SK-N-SH (cell line): ENCODE results near the gene MRPL23. TPM values are rescaled to one million over a fixed set of nuclear protein-coding genes. Genes with fewer than 3 reads are reported as not detected.

Source experiments
- CTCF ChIA-PET: fragments of 300-600, 350-600 bp; formaldehyde crosslinking; extraction: SDS; loops from one replicate; lab custom pipeline; 2021; lab: Yijun Ruan, JAX
- POLR2A ChIA-PET: fragments of 350-600 bp; sonication (Branson Sonifier 250); formaldehyde crosslinking; extraction: SDS; loops from one replicate; lab custom pipeline; 2020; ENCODE audit warnings: antibody characterized with exemption, inconsistent platforms; lab: Yijun Ruan, JAX
- DNase-seq: peaks from one replicate; pipeline ENCODE4 v3.0.0; 2012
- H2AFZ ChIP-seq: fragments of 200-600 bp; sonication (generic); 2 replicates; pipeline ENCODE4 v1.8.1; 2016; ENCODE audit warnings: antibody characterized with exemption, mild to moderate bottlenecking, low read depth
- H3F3A ChIP-seq: fragments of 200-600 bp; sonication (generic); replicated peaks from 2 replicates; pipeline ENCODE3; 2016; ENCODE audit warnings: antibody characterized with exemption, mild to moderate bottlenecking; ENCODE audit not compliant: insufficient read depth
- H3K27ac ChIP-seq, 2 experiments: fragments of 200-500 bp in 1 of 2; fragments of 200-600 bp in 1 of 2; sonication (Bioruptor generic) in 1 of 2; sonication (generic), shearing (Covaris generic) in 1 of 2; 2 replicates each; pipeline versions ENCODE4 v1.5.1 to v1.6.1; 2014 to 2016; ENCODE audit warnings: low read depth in 2 of 2, inconsistent platforms in 1 of 2, low read length in 1 of 2, mild to moderate bottlenecking in 1 of 2, mixed read lengths in 1 of 2
- H3K27me3 ChIP-seq: fragments of 200-600 bp; sonication (generic), shearing (Covaris generic); 2 replicates; pipeline ENCODE4 v1.6.1; 2016; ENCODE audit warnings: mixed run types; ENCODE audit not compliant: insufficient read depth
- H3K36me3 ChIP-seq, 2 experiments: fragments of 200-500 bp in 1 of 2; fragments of 200-600 bp in 1 of 2; sonication (Bioruptor generic) in 1 of 2; sonication (generic) in 1 of 2; replicated peaks in 1 of 2; 2 replicates each; pipeline versions ENCODE3 to v1.5.1; 2014 to 2016; ENCODE audit warnings: low read length in 1 of 2, mild to moderate bottlenecking in 1 of 2; ENCODE audit not compliant: insufficient read depth in 2 of 2, control insufficient read depth in 1 of 2
- H3K4me1 ChIP-seq, 2 experiments: fragments of 200-500 bp in 1 of 2; fragments of 200-600 bp in 1 of 2; sonication (Bioruptor generic) in 1 of 2; sonication (generic), shearing (Covaris generic) in 1 of 2; 2 replicates each; pipeline versions ENCODE4 v1.5.1 to v1.6.1; 2014 to 2016; ENCODE audit warnings: low read depth in 1 of 2, low read length in 1 of 2, mixed run types in 1 of 2; ENCODE audit not compliant: insufficient read depth in 2 of 2, control insufficient read depth in 1 of 2
- H3K4me2 ChIP-seq: fragments of 200-600 bp; sonication (generic), shearing (Covaris generic); 2 replicates; pipeline ENCODE4 v1.6.1; 2017; ENCODE audit warnings: mixed run types
- H3K4me3 ChIP-seq, 2 experiments: fragments of 200-500 bp in 1 of 2; fragments of 200-600 bp in 1 of 2; sonication (Bioruptor generic) in 1 of 2; sonication (generic), shearing (Covaris generic) in 1 of 2; 2 replicates each; pipeline versions ENCODE4 v1.5.1 to v1.8.1; 2014 to 2016; ENCODE audit warnings: low read depth in 2 of 2, inconsistent platforms in 1 of 2, low read length in 1 of 2, mild to moderate bottlenecking in 1 of 2, mixed read lengths in 1 of 2, moderate library complexity in 1 of 2
- H3K79me2 ChIP-seq: fragments of 200-600 bp; sonication (generic); 2 replicates; pipeline ENCODE4 v1.8.1; 2017; ENCODE audit warnings: mild to moderate bottlenecking; ENCODE audit not compliant: insufficient read depth
- H3K9ac ChIP-seq: fragments of 200-600 bp; sonication (generic); 2 replicates; pipeline ENCODE4 v1.6.1; 2017; ENCODE audit warnings: mixed run types
- H3K9me2 ChIP-seq: fragments of 200-600 bp; sonication (generic); 2 replicates; pipeline ENCODE4 v1.6.1; 2017; ENCODE audit warnings: mixed run types
- H3K9me3 ChIP-seq: fragments of 200-600 bp; sonication (generic); 2 replicates; pipeline ENCODE4 v1.6.1; 2017; ENCODE audit warnings: mixed run types, mild to moderate bottlenecking, moderate library complexity
- H4K20me1 ChIP-seq: fragments of 200-600 bp; sonication (generic); 2 replicates; pipeline ENCODE4 v1.6.1; 2017; ENCODE audit warnings: mild to moderate bottlenecking, mixed run types; ENCODE audit not compliant: insufficient read depth
- ELF1 ChIP-seq: IDR thresholded peaks from 2 replicates; pipeline ENCODE4 v1.4.0; 2012
- EP300 ChIP-seq, 2 experiments: IDR thresholded peaks; 2 replicates each; pipeline versions ENCODE4 v1.4.0 to v1.6.1; 2012; ENCODE audit warnings: borderline replicate concordance in 1 of 2, low read depth in 1 of 2, low read length in 1 of 2
- FOXJ3 ChIP-seq: sonication (generic); formaldehyde crosslinking; IDR thresholded peaks from 2 replicates; pipeline ENCODE4 v1.5.1; 2020; ENCODE audit warnings: mild to moderate bottlenecking, missing genetic modification reagents
- FOXM1 ChIP-seq: IDR thresholded peaks from 2 replicates; pipeline ENCODE4 v1.4.0; 2012; ENCODE audit warnings: low read depth, mild to moderate bottlenecking
- GABPA ChIP-seq: IDR thresholded peaks from 2 replicates; pipeline ENCODE4 v1.4.0; 2012; ENCODE audit warnings: low read depth, mild to moderate bottlenecking
- GATA2 ChIP-seq: sonication (generic); formaldehyde crosslinking; IDR thresholded peaks from 2 replicates; pipeline ENCODE4 v1.5.0; 2020; ENCODE audit warnings: mild to moderate bottlenecking, missing genetic modification reagents
- IRF3 ChIP-seq: fragments of 150-350 bp; IDR thresholded peaks from 2 replicates; pipeline ENCODE4 v1.6.1; 2016; ENCODE audit warnings: mild to moderate bottlenecking, low read depth, low read length
- JUND ChIP-seq: IDR thresholded peaks from 2 replicates; pipeline ENCODE4 v1.4.0; 2012
- MEF2A ChIP-seq: IDR thresholded peaks from 2 replicates; pipeline ENCODE4 v1.4.0; 2012; ENCODE audit warnings: low read depth, borderline replicate concordance
- MXI1 ChIP-seq: IDR thresholded peaks from 2 replicates; pipeline ENCODE4 v1.6.1; 2012; ENCODE audit warnings: mild to moderate bottlenecking, low read depth, low read length, improper control_type of control experiment
- NFIC ChIP-seq: IDR thresholded peaks from 2 replicates; pipeline ENCODE4 v1.4.0; 2012; ENCODE audit warnings: borderline replicate concordance
- POLR2AphosphoS5 ChIP-seq: IDR thresholded peaks from 2 replicates; pipeline ENCODE4 v1.6.1; 2012; ENCODE audit warnings: low read depth, low read length
- RAD21 ChIP-seq: IDR thresholded peaks from 2 replicates; pipeline ENCODE4 v1.6.1; 2012; ENCODE audit warnings: mild to moderate bottlenecking, low read length
- RFX5 ChIP-seq: IDR thresholded peaks from 2 replicates; pipeline ENCODE4 v1.6.1; 2012; ENCODE audit warnings: mild to moderate bottlenecking, improper control_type of control experiment, low read length
- RXRA ChIP-seq: IDR thresholded peaks from 2 replicates; pipeline ENCODE4 v1.4.0; 2012; ENCODE audit warnings: low read depth, mild to moderate bottlenecking, borderline replicate concordance
- SIN3A ChIP-seq: IDR thresholded peaks from 2 replicates; pipeline ENCODE4 v1.6.1; 2012; ENCODE audit warnings: low read depth, mild to moderate bottlenecking, low read length, moderate library complexity, borderline replicate concordance
- TEAD4 ChIP-seq: IDR thresholded peaks from 2 replicates; pipeline ENCODE4 v1.4.0; 2012; ENCODE audit warnings: mild to moderate bottlenecking, borderline replicate concordance; ENCODE audit not compliant: insufficient read depth
- YY1 ChIP-seq: IDR thresholded peaks from 2 replicates; pipeline ENCODE4 v1.4.0; 2012; ENCODE audit warnings: low read depth, mild to moderate bottlenecking
- WGBS: methylation state at CpG from one replicate; pipeline ENCODE4 v1.1.6; 2017; ENCODE audit warnings: low lambda C conversion rate; 5-methylcytosine and 5-hydroxymethylcytosine counted together
- polyA plus RNA-seq, 3 experiments: library from polyadenylated mRNA; depleted of rRNA; stranded (reverse); fragments of >200 nt; gene quantifications; 2 replicates each; pipeline ENCODE4 v1.2.3, GENCODE V29; 2012
- TF ChIP-seq, protein P1 (sequence below): fragments of 200-600 bp; sonication (generic); IDR thresholded peaks from 2 replicates; pipeline ENCODE4 v1.6.1; 2017; ENCODE audit warnings: antibody characterized with exemption, mild to moderate bottlenecking, moderate library complexity
- TF ChIP-seq, protein P2 (sequence below): IDR thresholded peaks from 2 replicates; pipeline ENCODE4 v1.4.0; 2012; ENCODE audit warnings: low read depth, borderline replicate concordance

MRPL23 gene
- polyA plus RNA-seq, 1 of the 3 experiments (the other 2 are of a cell fraction) = 264 TPM

- no peak overlapping the region for H3K27ac ChIP-seq
- no peaks in the 10 kb centered on the region for H3K27me3 ChIP-seq
- H3K4me3 ChIP-seq = no peak overlapping the region
- peaks cover 0 to 21% of the 10 kb centered on the region in 2 experiments; a peak in 1 of 4 replicates for H3K4me1 ChIP-seq
- no peaks in the 10 kb centered on the region for H3K36me3 ChIP-seq
- no peaks in the 10 kb centered on the region for H3K9me3 ChIP-seq
- no peak overlapping the region for H3K4me2 ChIP-seq
- H3K79me2 ChIP-seq = no peaks in the 10 kb centered on the region
- CTCF ChIA-PET = interaction anchor here (1.0 to 3.5 kb wide), 8 partner anchors 16 to 232 kb away, joined by 3 to 24 read pairs (median 10); no protein-coding TSS in a partner anchor
- no peak overlapping the region for H2AFZ ChIP-seq
- POLR2A ChIA-PET = no interaction called here
- DNase-seq = peak; percentile 38
- H3F3A ChIP-seq = no peaks in the 10 kb centered on the region
- H4K20me1 ChIP-seq = no peaks in the 10 kb centered on the region
- no peaks in the 10 kb centered on the region for H3K9me2 ChIP-seq
- no peak overlapping the region for H3K9ac ChIP-seq
- 45% methylated on average over 11 of the region's 29 CpGs for WGBS
- TF ChIP-seq SIN3A (no peak), GATA2 (no peak), RAD21 (peak; percentile 38), NFIC (no peak)
- TF ChIP-seq, protein P1, sequence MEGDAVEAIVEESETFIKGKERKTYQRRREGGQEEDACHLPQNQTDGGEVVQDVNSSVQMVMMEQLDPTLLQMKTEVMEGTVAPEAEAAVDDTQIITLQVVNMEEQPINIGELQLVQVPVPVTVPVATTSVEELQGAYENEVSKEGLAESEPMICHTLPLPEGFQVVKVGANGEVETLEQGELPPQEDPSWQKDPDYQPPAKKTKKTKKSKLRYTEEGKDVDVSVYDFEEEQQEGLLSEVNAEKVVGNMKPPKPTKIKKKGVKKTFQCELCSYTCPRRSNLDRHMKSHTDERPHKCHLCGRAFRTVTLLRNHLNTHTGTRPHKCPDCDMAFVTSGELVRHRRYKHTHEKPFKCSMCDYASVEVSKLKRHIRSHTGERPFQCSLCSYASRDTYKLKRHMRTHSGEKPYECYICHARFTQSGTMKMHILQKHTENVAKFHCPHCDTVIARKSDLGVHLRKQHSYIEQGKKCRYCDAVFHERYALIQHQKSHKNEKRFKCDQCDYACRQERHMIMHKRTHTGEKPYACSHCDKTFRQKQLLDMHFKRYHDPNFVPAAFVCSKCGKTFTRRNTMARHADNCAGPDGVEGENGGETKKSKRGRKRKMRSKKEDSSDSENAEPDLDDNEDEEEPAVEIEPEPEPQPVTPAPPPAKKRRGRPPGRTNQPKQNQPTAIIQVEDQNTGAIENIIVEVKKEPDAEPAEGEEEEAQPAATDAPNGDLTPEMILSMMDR = peak; percentile 19; the same call in 1 of the 2 replicates
Measured at GRCh38 chr11:1918436-1919315, 28.5 kb upstream of the MRPL23 start.

- H3K36me3 ChIP-seq = no peaks in the 10 kb centered on the region
- H4K20me1 ChIP-seq = no peaks in the 10 kb centered on the region
- no peaks in the 10 kb centered on the region for H3K9me2 ChIP-seq
- H3K27me3 ChIP-seq = no peaks in the 10 kb centered on the region
- H2AFZ ChIP-seq = no peak within 1 kb of the TSS
- no peaks in the 10 kb centered on the region for H3K9me3 ChIP-seq
- TF ChIP-seq EP300 (IDR thresholded peaks at IDR 0.05; ENCODE audit: borderline replicate concordance in 1 of 2, low read depth in 1 of 2, low read length in 1 of 2) = no peak
- no peak for TF ChIP-seq RAD21
- TF ChIP-seq, protein P2, sequence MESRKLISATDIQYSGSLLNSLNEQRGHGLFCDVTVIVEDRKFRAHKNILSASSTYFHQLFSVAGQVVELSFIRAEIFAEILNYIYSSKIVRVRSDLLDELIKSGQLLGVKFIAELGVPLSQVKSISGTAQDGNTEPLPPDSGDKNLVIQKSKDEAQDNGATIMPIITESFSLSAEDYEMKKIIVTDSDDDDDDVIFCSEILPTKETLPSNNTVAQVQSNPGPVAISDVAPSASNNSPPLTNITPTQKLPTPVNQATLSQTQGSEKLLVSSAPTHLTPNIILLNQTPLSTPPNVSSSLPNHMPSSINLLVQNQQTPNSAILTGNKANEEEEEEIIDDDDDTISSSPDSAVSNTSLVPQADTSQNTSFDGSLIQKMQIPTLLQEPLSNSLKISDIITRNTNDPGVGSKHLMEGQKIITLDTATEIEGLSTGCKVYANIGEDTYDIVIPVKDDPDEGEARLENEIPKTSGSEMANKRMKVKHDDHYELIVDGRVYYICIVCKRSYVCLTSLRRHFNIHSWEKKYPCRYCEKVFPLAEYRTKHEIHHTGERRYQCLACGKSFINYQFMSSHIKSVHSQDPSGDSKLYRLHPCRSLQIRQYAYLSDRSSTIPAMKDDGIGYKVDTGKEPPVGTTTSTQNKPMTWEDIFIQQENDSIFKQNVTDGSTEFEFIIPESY = no peak
- no peak for TF ChIP-seq RXRA
- TF ChIP-seq SIN3A = no peak
- TF ChIP-seq RFX5 = no peak
- TF ChIP-seq MXI1 = no peak
- no peak for TF ChIP-seq TEAD4
- TF ChIP-seq FOXM1 = no peak
- no peak for TF ChIP-seq GABPA
- no peak for TF ChIP-seq POLR2AphosphoS5
- TF ChIP-seq JUND = no peak
- TF ChIP-seq FOXJ3 (CRISPR knock-in tag) = no peak
- no peak for TF ChIP-seq NFIC
- TF ChIP-seq IRF3 = no peak
- no peak for TF ChIP-seq GATA2
- no peak for TF ChIP-seq MEF2A
- TF ChIP-seq ELF1 = no peak
- TF ChIP-seq YY1 = no peak
- H3K4me3 ChIP-seq = no peak within 1 kb of the TSS
- no peak within 1 kb of the TSS for H3K27ac ChIP-seq
- 65% methylated on average over 13 of the region's 31 CpGs for WGBS
- CTCF ChIA-PET = interaction anchor here (1.0 to 3.5 kb wide), 5 partner anchors 15 to 231 kb away, joined by 3 to 16 read pairs (median 7); no protein-coding TSS in a partner anchor
- H3K79me2 ChIP-seq = no peaks in the 10 kb centered on the region
- H3K4me2 ChIP-seq = no peak within 1 kb of the TSS
- peak; percentile 38 for DNase-seq
- peaks cover 0 to 21% of the 10 kb centered on the region in 2 experiments; a peak in 1 of 4 replicates for H3K4me1 ChIP-seq
- no peak within 1 kb of the TSS for H3K9ac ChIP-seq
- POLR2A ChIA-PET = no interaction called here
- H3F3A ChIP-seq = no peaks in the 10 kb centered on the region
Measured at GRCh38 chr11:1919391-1920127, 27.6 kb upstream of the MRPL23 start, which contains the start of gene TNNT3. TSS of gene TNNT3 (plus strand) at chr11:1919703. CDS start at chr11:1922875, 3,172 bp downstream.
